SK-N-MC (cell line): ENCODE results near the gene TAF11L8.
"Not testable (repeated sequence)": the region's sequence is repeated elsewhere in the genome, so short reads cannot be mapped to it uniquely, and the experiment has no call there.

Source experiments
- DNase-seq: peaks from one replicate; pipeline ENCODE4 v3.0.0-alpha.2; 2011; ENCODE audit warnings: low read depth, low spot score
- H3K27ac ChIP-seq: fragments of 200-600 bp; sonication (generic); 2 replicates; pipeline ENCODE4 v1.5.1; 2016; ENCODE audit warnings: mixed run types
- H3K36me3 ChIP-seq: fragments of 200-600 bp; sonication (generic); 2 replicates; pipeline ENCODE4 v1.6.1; 2017; ENCODE audit warnings: antibody characterized with exemption, low read length, mixed read lengths; ENCODE audit not compliant: insufficient read depth
- H3K4me3 ChIP-seq: fragments of 200-600 bp; sonication (generic); 2 replicates; pipeline ENCODE4 v1.5.1; 2016
- H3K9ac ChIP-seq: fragments of 200-600 bp; sonication (generic); 2 replicates; pipeline ENCODE4 v1.8.0; 2017; ENCODE audit warnings: mixed run types, mixed read lengths; ENCODE audit not compliant: insufficient read length
- H3K9me3 ChIP-seq: fragments of 200-600 bp; sonication (generic); 2 replicates; pipeline ENCODE4 v1.6.1; 2017; ENCODE audit warnings: low read depth, mild to moderate bottlenecking, antibody characterized with exemption, low read length, moderate library complexity, mixed read lengths
- EZH2 ChIP-seq: fragments of 200-600 bp; sonication (generic); IDR thresholded peaks from one replicate; pipeline ENCODE4 v1.6.1; 2017; ENCODE audit warnings: antibody characterized with exemption
- FOXP2 ChIP-seq: optimal IDR thresholded peaks from 2 replicates; pipeline ENCODE3; 2011; ENCODE audit warnings: mild to moderate bottlenecking, moderate library complexity; ENCODE audit not compliant: insufficient read depth; ENCODE audit errors: extremely low read length, control extremely low read depth
- POLR2AphosphoS5 ChIP-seq: IDR thresholded peaks from 2 replicates; pipeline ENCODE4 v1.6.1; 2012; ENCODE audit warnings: mild to moderate bottlenecking, low read depth, low read length, borderline replicate concordance

The TAF11L8 gene

DNA sequence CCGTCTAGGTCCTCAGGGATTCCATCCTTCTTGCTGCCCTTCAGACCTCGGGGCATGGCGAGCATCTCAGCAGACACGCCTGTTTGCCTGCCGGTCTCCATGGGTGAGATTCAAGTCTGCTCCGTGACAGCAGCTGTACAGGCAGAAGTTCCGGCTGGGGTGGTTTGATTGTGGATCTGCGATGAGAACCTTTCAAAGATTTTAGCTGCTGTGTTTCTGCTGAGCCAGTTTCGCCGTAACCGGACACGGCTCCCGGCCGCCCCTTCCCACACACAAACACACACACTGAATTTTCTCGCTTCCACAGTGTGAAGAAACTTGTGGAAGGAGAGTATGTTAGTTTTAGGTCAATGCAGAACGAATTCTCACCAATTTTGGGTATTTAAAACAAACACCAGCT lies at the start of gene TAF11L8:
Gene TAF11L8 (minus strand): TSS at position 101 of the 400 bp plus-strand sequence.
- not testable (repeated sequence) for H3K27ac ChIP-seq, H3K9me3 ChIP-seq, H3K9ac ChIP-seq, H3K36me3 ChIP-seq, H3K4me3 ChIP-seq, DNase-seq

DNA sequence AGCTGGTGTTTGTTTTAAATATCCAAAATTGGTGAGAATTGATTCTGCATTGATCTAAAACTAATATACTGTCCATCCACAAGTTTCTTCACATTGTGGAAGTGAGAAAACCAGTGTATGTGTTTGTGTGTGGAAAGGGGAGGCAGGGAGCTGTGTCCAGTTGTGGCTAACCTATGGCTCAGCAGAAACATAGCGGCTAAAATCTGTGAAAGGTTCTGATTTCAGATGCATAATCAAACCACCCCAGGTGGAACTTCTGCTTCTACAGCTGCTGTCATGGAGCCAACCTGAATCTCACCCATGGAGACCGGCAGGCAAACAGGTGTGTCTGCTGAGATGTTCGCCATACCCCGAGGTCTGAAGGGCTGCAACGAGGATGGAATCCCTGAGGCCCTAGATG lies 43.4 kb upstream of the TAF11L8 start, which contains the start of gene TAF11L14:
Gene TAF11L14 (plus strand): TSS at position 301 of the 400 bp plus-strand sequence.
- TF ChIP-seq EZH2: no peak
- no peak for TF ChIP-seq FOXP2
- no peak for TF ChIP-seq POLR2AphosphoS5
- DNase-seq: no peak
- Histone ChIP-seq H3K9me3 (no peaks in the 10 kb centered on the region), H3K27ac (no peak within 1 kb of the TSS), H3K36me3 (no peaks in the 10 kb centered on the region), H3K9ac (no peak within 1 kb of the TSS), H3K4me3 (no peak within 1 kb of the TSS)

DNA sequence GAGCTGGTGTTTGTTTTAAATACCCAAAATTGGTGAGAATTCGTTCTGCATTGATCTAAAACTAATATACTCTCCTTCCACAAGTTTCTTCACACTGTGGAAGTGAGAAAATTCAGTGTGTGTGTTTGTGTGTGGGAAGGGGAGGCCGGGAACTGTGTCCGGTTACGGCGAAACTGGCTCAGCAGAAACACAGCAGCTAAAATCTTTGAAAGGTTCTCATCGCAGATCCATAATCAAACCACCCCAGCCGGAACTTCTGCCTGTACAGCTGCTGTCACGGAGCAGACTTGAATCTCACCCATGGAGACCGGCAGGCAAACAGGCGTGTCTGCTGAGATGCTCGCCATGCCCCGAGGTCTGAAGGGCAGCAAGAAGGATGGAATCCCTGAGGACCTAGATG lies 41.0 kb upstream of the TAF11L8 start, which contains the start of gene TAF11L13:
Gene TAF11L13 (plus strand): TSS at position 301 of the 400 bp plus-strand sequence.
- H3K9ac ChIP-seq, H3K36me3 ChIP-seq, DNase-seq, H3K4me3 ChIP-seq, H3K9me3 ChIP-seq, H3K27ac ChIP-seq: not testable (repeated sequence)

DNA sequence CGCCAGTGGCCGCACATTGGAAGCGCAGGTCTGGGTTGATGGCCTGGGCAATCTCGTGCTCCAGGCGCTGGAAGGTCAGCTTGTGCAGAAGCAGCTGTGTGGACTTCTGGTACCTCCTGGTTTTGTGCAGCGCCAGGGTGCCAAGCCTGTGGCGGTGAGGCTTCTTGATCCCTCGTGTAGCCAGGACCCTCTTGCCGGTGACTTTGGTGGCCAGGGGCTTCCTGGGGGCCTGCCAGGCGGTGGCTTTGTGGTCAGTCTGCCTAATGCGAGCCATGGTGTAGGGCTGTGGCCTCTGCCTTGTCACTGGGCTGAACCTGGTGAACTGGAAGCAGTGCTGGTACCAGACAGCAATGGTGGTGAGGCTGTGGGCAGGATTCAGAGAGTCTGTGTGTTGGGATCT lies 34.9 kb upstream of the TAF11L8 start:
- Histone ChIP-seq H3K36me3 (no peaks in the 10 kb centered on the region), H3K4me3 (no peak overlapping the region), H3K27ac (no peak overlapping the region), H3K9ac (no peak overlapping the region), H3K9me3 (no peaks in the 10 kb centered on the region)
- TF ChIP-seq FOXP2 (no peak), POLR2AphosphoS5 (no peak), EZH2 (no peak)
- DNase-seq: no peak

DNA sequence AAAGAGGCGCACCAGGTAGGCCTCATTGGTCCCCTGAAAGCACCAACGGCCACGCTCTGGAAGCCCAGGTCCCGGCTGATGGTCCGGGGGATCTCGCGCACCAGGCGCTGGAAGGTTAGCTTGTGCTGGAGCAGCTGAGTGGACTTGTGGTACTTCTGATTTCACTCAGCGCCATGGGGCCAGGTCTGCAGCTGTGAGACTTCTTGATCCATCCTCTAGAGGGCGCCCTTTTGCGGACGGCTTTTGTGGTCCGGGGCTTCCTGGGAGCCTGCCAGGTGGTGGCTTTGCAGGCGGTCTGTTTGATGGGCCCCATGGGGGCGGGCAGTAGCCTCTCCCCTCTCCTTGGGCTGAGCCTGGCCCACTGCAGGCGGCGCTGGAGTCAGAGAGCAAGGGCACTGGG lies 29.9 kb upstream of the TAF11L8 start:
- no peak for TF ChIP-seq FOXP2
- no peak for TF ChIP-seq EZH2
- no peak for DNase-seq
- no peaks in the 10 kb centered on the region for H3K9me3 ChIP-seq
- no peak overlapping the region for H3K27ac ChIP-seq
- H3K4me3 ChIP-seq: no peak overlapping the region
- H3K36me3 ChIP-seq: no peaks in the 10 kb centered on the region
- no peak overlapping the region for H3K9ac ChIP-seq

DNA sequence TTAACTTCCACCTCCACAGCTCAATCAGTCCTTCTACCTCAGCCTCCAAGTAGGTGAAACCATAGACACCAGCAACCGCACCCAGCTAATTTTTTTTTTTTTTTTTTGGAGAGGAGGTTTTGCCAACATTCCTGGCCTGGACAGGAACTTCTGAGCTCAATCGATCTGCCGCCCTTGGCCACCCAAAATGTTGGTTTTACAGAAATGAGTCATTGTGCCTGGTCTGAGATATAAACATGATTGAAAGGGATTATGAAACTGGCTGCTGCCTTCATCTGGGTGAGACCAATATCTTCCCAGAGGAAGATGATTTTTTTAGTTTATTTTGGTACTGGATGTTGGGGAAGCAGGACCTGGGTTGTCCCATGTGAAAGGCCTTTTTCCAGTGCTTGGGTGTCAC lies 28.6 kb upstream of the TAF11L8 start:
- Histone ChIP-seq H3K4me3 (no peak overlapping the region), H3K36me3 (no peaks in the 10 kb centered on the region), H3K27ac (no peak overlapping the region), H3K9ac (no peak overlapping the region), H3K9me3 (no peaks in the 10 kb centered on the region)
- no peak for DNase-seq
- TF ChIP-seq POLR2AphosphoS5 (no peak), FOXP2 (no peak), EZH2 (no peak)

DNA sequence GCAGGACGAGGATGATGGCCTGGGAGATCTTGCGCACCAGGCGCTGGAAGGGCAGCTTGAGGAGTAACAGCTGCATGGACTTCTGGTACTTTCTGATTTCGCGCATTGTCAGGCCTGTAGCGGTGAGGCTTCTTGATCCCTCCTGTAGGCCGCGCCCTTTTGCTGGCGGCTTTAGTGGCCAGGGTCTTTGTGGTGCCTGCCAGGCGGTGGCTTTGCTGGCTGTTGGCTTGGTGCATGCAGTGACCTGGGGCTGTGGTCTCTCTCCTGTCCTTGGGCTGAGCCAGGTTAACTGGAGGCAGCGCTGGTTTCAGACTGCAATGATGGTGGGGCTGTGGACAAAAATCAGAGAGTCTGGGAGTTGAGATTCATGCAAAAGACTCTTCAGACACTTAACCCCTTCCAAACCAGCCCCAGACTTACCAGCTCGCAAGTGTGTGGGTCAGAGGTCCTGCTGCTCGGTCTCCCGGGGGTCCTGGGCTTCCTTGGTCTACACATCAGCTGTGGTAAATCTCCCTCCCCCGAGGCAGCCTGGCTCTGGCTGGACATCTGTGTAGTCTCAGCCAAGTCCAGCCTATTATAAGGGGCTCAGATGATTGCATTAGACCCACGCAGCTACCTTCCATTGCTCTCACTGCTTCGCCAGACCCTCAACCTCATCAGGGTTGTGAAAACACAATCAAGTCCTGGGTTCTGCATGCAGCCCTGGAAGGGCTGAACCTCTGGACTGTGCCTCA lies 24.3 kb upstream of the TAF11L8 start:
- Histone ChIP-seq H3K9ac (no peak overlapping the region), H3K9me3 (no peaks in the 10 kb centered on the region), H3K27ac (no peak overlapping the region), H3K4me3 (no peak overlapping the region), H3K36me3 (no peaks in the 10 kb centered on the region)
- DNase-seq: no peak
- TF ChIP-seq POLR2AphosphoS5 (no peak), EZH2 (no peak), FOXP2 (no peak)

DNA sequence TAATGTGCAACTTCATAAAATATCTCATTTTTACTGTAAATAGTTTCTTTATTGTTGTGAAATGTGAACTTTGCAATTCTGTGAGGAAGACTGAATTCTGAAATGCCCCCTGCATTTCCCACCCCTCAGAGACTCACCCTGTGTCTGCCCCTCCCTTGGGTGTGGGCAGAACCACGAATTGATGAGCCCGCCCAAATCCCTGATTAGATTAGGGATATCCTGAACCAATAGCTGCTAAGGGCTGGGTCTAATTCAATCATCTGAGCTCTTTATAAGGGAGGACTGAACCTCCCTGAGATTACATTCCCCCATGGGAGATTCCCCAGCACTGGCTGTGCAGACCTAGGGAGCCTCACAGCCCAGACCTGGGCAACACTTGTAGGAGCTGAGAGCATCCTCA lies 19.3 kb upstream of the TAF11L8 start, which contains the start of gene TAF11L12:
Gene TAF11L12 (plus strand): TSS at position 301 of the 400 bp plus-strand sequence.
- H3K27ac ChIP-seq, H3K36me3 ChIP-seq, DNase-seq, H3K9ac ChIP-seq, H3K4me3 ChIP-seq, H3K9me3 ChIP-seq: not testable (repeated sequence)

DNA sequence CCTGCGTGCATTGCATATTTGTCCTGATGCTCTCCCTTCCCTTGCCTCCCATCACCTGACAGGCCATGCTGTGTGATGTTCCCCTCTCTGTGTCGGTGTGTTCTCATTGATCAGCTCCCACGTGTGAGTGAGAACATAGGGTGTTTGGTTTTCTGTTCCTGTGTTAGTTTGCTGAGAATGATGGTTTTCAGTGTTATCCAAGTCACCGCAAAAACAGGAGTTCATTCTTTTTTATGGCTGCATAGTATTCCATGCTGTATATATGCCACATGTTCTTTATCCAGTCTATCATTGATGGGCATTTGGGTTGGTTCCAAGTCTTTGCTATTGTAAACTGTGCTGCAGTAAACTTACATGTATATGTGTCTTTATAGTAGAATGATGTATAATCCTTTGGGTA lies 16.7 kb upstream of the TAF11L8 start:
- not testable (repeated sequence) for H3K4me3 ChIP-seq, DNase-seq, H3K9me3 ChIP-seq, H3K36me3 ChIP-seq, H3K27ac ChIP-seq, H3K9ac ChIP-seq
